ENCODE results near the gene ENTR1.

ENTR1 gene

GRCh38 chr9:136367296-136368145 lies 42.9 kb downstream of the ENTR1 start:
- peak overlapping the region in 5 of 11 experiments; percentile 26 to 65 (median 58); a peak in 8 of 22 replicates for H3K9ac ChIP-seq
- no peaks in the 10 kb centered on the region for H3K27me3 ChIP-seq
- no peak for TF ChIP-seq Cebpa-rat (IDR thresholded peaks at IDR 0.05)
- peak overlapping the region in 2 of 11 experiments; percentile 43 to 52; a peak in 1 of 22 replicates for H3K27ac ChIP-seq
- H4K20me1 ChIP-seq: peaks cover 4 to 91% (median 27%) of the 10 kb centered on the region in 11 experiments; a peak in 21 of 22 replicates
- H3K9me3 ChIP-seq (replicated peaks in 1 of 11): no peaks in the 10 kb centered on the region
- H3K4me3 ChIP-seq: no peak overlapping the region
- H3K4me2 ChIP-seq: peak overlapping the region; percentile 21 to 77 (median 59); a peak in 18 of 22 replicates
- H3K4me1 ChIP-seq: peaks cover 66 to 90% (median 77%) of the 10 kb centered on the region in 10 experiments
- peaks cover 0 to 72% (median 25%) of the 10 kb centered on the region in 11 experiments; a peak in 16 of 22 replicates for H3K36me3 ChIP-seq

- Histone ChIP-seq H4K20me1 (peaks cover 10 to 92% (median 34%) of the 10 kb centered on the region in 11 experiments; a peak in 21 of 22 replicates), H3K27me3 (no peaks in the 10 kb centered on the region), H3K4me2 (peak overlapping the region in 9 of 11 experiments; percentile 75 to 90 (median 83); a peak in 12 of 22 replicates), H3K9me3 (replicated peaks in 1 of 11) (no peaks in the 10 kb centered on the region), H3K4me3 (no peak overlapping the region), H3K36me3 (peaks cover 0 to 75% (median 32%) of the 10 kb centered on the region in 11 experiments; a peak in 17 of 22 replicates), H3K4me1 (peaks cover 66 to 90% (median 77%) of the 10 kb centered on the region in 10 experiments), H3K9ac (peak overlapping the region in 8 of 11 experiments; percentile 16 to 98 (median 46); a peak in 3 of 22 replicates), H3K27ac (peak overlapping the region in 5 of 11 experiments; percentile 50 to 98 (median 59); a peak in 7 of 22 replicates)
- no peak for TF ChIP-seq Cebpa-rat (IDR thresholded peaks at IDR 0.05)
Observed at GRCh38 chr9:136366826-136367225, 43.6 kb downstream of the ENTR1 start.

GRCh38 chr9:136365775-136366222 lies 44.6 kb downstream of the ENTR1 start:
- H3K4me1 ChIP-seq: peaks cover 66 to 88% (median 72%) of the 10 kb centered on the region in 10 experiments
- peak overlapping the region; percentile 75 to 90 (median 86) for H3K4me2 ChIP-seq
- peaks cover 0 to 73% (median 34%) of the 10 kb centered on the region in 11 experiments; a peak in 19 of 22 replicates for H3K36me3 ChIP-seq
- H3K9ac ChIP-seq: peak overlapping the region; percentile 29 to 98 (median 47); a peak in 18 of 22 replicates
- no peak for TF ChIP-seq Cebpa-rat (IDR thresholded peaks at IDR 0.05)
- H3K4me3 ChIP-seq: no peak overlapping the region
- no peaks in the 10 kb centered on the region for H3K9me3 ChIP-seq (replicated peaks in 1 of 11)
- peak overlapping the region; percentile 38 to 98 (median 59); a peak in 20 of 22 replicates for H3K27ac ChIP-seq
- no peaks in the 10 kb centered on the region for H3K27me3 ChIP-seq
- peaks cover 10 to 92% (median 45%) of the 10 kb centered on the region in 11 experiments; a peak in 21 of 22 replicates for H4K20me1 ChIP-seq

- peak overlapping the region; percentile 16 to 98 (median 59); a peak in 19 of 22 replicates for H3K27ac ChIP-seq
- peaks cover 0 to 72% (median 27%) of the 10 kb centered on the region in 11 experiments; a peak in 19 of 22 replicates for H3K36me3 ChIP-seq
- no peaks in the 10 kb centered on the region for H3K27me3 ChIP-seq
- peak overlapping the region; percentile 75 to 90 (median 86) for H3K4me2 ChIP-seq
- peaks cover 10 to 92% (median 46%) of the 10 kb centered on the region in 11 experiments; a peak in 21 of 22 replicates for H4K20me1 ChIP-seq
- TF ChIP-seq Cebpa-rat (IDR thresholded peaks at IDR 0.05): no peak
- no peaks in the 10 kb centered on the region for H3K9me3 ChIP-seq (replicated peaks in 1 of 11)
- peaks cover 64 to 82% (median 67%) of the 10 kb centered on the region in 10 experiments for H3K4me1 ChIP-seq
- no peak overlapping the region for H3K4me3 ChIP-seq
- H3K9ac ChIP-seq: peak overlapping the region in 10 of 11 experiments; percentile 29 to 98 (median 52); a peak in 15 of 22 replicates
Observed at GRCh38 chr9:136364942-136365774, 45.3 kb downstream of the ENTR1 start.

- Histone ChIP-seq H3K9me3 (replicated peaks in 1 of 11) (no peaks in the 10 kb centered on the region), H3K4me2 (peak overlapping the region; percentile 75 to 90 (median 86)), H3K27me3 (no peaks in the 10 kb centered on the region), H3K4me3 (peak overlapping the region in 8 of 10 experiments; percentile 25 to 99 (median 90); a peak in 9 of 20 replicates), H3K9ac (peak overlapping the region in 9 of 11 experiments; percentile 22 to 98 (median 96); a peak in 11 of 22 replicates), H3K27ac (peak overlapping the region in 7 of 11 experiments; percentile 28 to 98 (median 97); a peak in 7 of 22 replicates), H3K4me1 (peaks cover 58 to 82% (median 73%) of the 10 kb centered on the region in 10 experiments), H4K20me1 (peaks cover 10 to 92% (median 56%) of the 10 kb centered on the region in 11 experiments; a peak in 21 of 22 replicates), H3K36me3 (peaks cover 0 to 70% (median 25%) of the 10 kb centered on the region in 11 experiments; a peak in 19 of 22 replicates)
- TF ChIP-seq Cebpa-rat (IDR thresholded peaks at IDR 0.05): no peak
Observed at GRCh38 chr9:136363949-136364748, 46.3 kb downstream of the ENTR1 start.

- H3K27me3 ChIP-seq: no peaks in the 10 kb centered on the region
- peaks cover 3 to 70% (median 26%) of the 10 kb centered on the region in 11 experiments; a peak in 19 of 22 replicates for H3K36me3 ChIP-seq
- peak within 1 kb of the TSS; percentile 85 to 99 (median 94) for H3K4me3 ChIP-seq
- peaks cover 10 to 92% (median 64%) of the 10 kb centered on the region in 11 experiments; a peak in 21 of 22 replicates for H4K20me1 ChIP-seq
- peak within 1 kb of the TSS; percentile 87 to 98 (median 96) for H3K9ac ChIP-seq
- H3K27ac ChIP-seq: peak within 1 kb of the TSS; percentile 82 to 98 (median 97)
- peaks cover 53 to 80% (median 65%) of the 10 kb centered on the region in 10 experiments for H3K4me1 ChIP-seq
- H3K9me3 ChIP-seq (replicated peaks in 1 of 11): no peaks in the 10 kb centered on the region
- TF ChIP-seq Cebpa-rat (IDR thresholded peaks at IDR 0.05): no peak
- H3K4me2 ChIP-seq: peak within 1 kb of the TSS; percentile 75 to 90 (median 86)
Observed at GRCh38 chr9:136363106-136363948, 47.1 kb downstream of the ENTR1 start, which contains the start of gene DNLZ. Gene DNLZ (minus strand): TSS chr9:136363744. CDS start chr9:136363714, 30 bp downstream.
